ENCODE measurements around the gene MESP1.

GRCh38 chr15:89777782-89778380 lies 26.8 kb upstream of the MESP1 start:
- no peak for TF ChIP-seq EZH2phosphoT487 (IDR thresholded peaks at IDR 0.05; ENCODE audit: insufficient read depth, low read depth)
- TF ChIP-seq EZH2 (IDR thresholded peaks at IDR 0.05; ENCODE audit: insufficient read depth, poor library complexity, severe bottlenecking): no peak
